Kidney (tissue), 14 donors: ENCODE data around the gene USP9X. TPM values are rescaled to one million over a fixed set of nuclear protein-coding genes. Genes with fewer than 3 reads are reported as not detected.

ENCODE experiments used
- DNase-seq, 5 donors: peaks; one replicate each; pipeline ENCODE4 v3.0.0-alpha.2; 2013 to 2020
- FAIRE-seq: peaks from 2 replicates; lab custom pipeline; 2012; peaks lifted over from hg19 to GRCh38; lab: Jason Lieb, UNC
- H3K27ac ChIP-seq, 2 donors: one replicate each; pipeline ENCODE4 v1.7.0; 2013; ENCODE audit warnings: low read depth in 2 of 2, low read length in 2 of 2, inconsistent platforms in 1 of 2
- H3K27me3 ChIP-seq: one replicate; pipeline ENCODE4 v1.7.1; 2013; ENCODE audit warnings: low read length, inconsistent platforms; ENCODE audit not compliant: control insufficient read depth, insufficient read depth
- H3K36me3 ChIP-seq, 3 donors: one replicate each; pipeline versions ENCODE4 v1.7.0 to v1.7.1; 2013; ENCODE audit warnings: low read length in 3 of 3, control low read depth in 1 of 3, inconsistent platforms in 1 of 3; ENCODE audit not compliant: insufficient read depth in 3 of 3, control insufficient read depth in 2 of 3
- H3K4me1 ChIP-seq, 3 donors: one replicate each; pipeline versions ENCODE4 v1.7.0 to v1.7.1; 2013; ENCODE audit warnings: low read length in 3 of 3, inconsistent platforms in 1 of 3, low read depth in 1 of 3; ENCODE audit not compliant: control insufficient read depth in 2 of 3, insufficient read depth in 2 of 3
- H3K4me3 ChIP-seq, 3 donors: one replicate each; pipeline versions ENCODE4 v1.7.0 to v1.8.1; 2013; ENCODE audit warnings: low read length in 3 of 3, control low read depth in 1 of 3, inconsistent platforms in 1 of 3
- H3K9ac ChIP-seq, 3 donors: one replicate each; pipeline versions ENCODE4 v1.7.0 to v1.7.1; 2013; ENCODE audit warnings: low read length in 3 of 3, control low read depth in 1 of 3, inconsistent platforms in 1 of 3
- H3K9me3 ChIP-seq, 3 donors: one replicate each; pipeline versions ENCODE4 v1.7.0 to v1.7.1; 2013; ENCODE audit warnings: low read length in 3 of 3, control low read depth in 1 of 3, inconsistent platforms in 1 of 3; ENCODE audit not compliant: control insufficient read depth in 2 of 3, insufficient read depth in 1 of 3
- CTCF ChIP-seq: IDR thresholded peaks from 3 replicates; pipeline ENCODE4 v1.5.1; 2012; ENCODE audit warnings: mild to moderate bottlenecking, moderate library complexity, borderline replicate concordance; ENCODE audit not compliant: insufficient read depth; ENCODE audit errors: extremely low read depth
- intact Hi-C: fragments of 100-400 bp; cut with DNase I; formaldehyde crosslinking; loops from one replicate; pipeline ENCODE4 v1.11.1; 2022
- polyA plus RNA-seq: library from polyadenylated mRNA; stranded (reverse); fragments of 350-450 nt; fragmentation: Illumina TruSeq; extraction: RNeasy Lipid Tissue Mini Kit (QIAGEN cat#74804); gene quantifications from one replicate; pipeline ENCODE4 v1.2.3, GENCODE V29; 2014; ENCODE audit warnings: low read depth, low replicate concordance; ENCODE audit not compliant: insufficient read depth
- total RNA-seq: library from RNA; stranded (reverse); fragmentation: NEBNext Ultra II Directional; extraction: Animal tissue kit (Norgen Biotek cat#: 25700); gene quantifications from one replicate; pipeline ENCODE4 v1.2.1, GENCODE V29; 2021
- donor health status: control.
- donor health status: control.
- donor health status: control.
- donor health status: control.
- donor health status: control.
- donor health status: DM: yes; HTN: yes; CAD: no.
- donor health status: Normal renal cell carcinoma (clear cell type).

Gene USP9X
- total and polyA plus RNA-seq, 2 donors from 2014 or later = 12.0 to 86.8 TPM

GRCh38 chrX:41265615-41266014 is 180.4 kb downstream of the USP9X start:
- Histone ChIP-seq H3K9me3 (no peaks in the 10 kb centered on the region), H3K4me3 (peak overlapping the region; percentile 48 to 67 (median 60)), H3K9ac (no peak overlapping the region), H3K27me3 (peaks cover 2% of the 10 kb centered on the region), H3K36me3 (no peaks in the 10 kb centered on the region), H3K4me1 (no peaks in the 10 kb centered on the region), H3K27ac (no peak overlapping the region)
- TF ChIP-seq CTCF = no peak
- FAIRE-seq = no peak
- intact Hi-C loops = no loop called here
- DNase-seq = peak in 1 of 5 donors; percentile 43

GRCh38 chrX:41273638-41274037 is 188.4 kb downstream of the USP9X start:
- Histone ChIP-seq H3K4me1 (peaks cover 0 to 2% (median 0%) of the 10 kb centered on the region in 3 donors), H3K9ac (no peak overlapping the region), H3K27ac (no peak overlapping the region), H3K27me3 (no peaks in the 10 kb centered on the region), H3K4me3 (no peak overlapping the region), H3K36me3 (no peaks in the 10 kb centered on the region), H3K9me3 (no peaks in the 10 kb centered on the region)
- no peak for TF ChIP-seq CTCF
- DNase-seq (no peak), FAIRE-seq (no peak)
- intact Hi-C loops = no loop called here

- H3K4me3 ChIP-seq = peak overlapping the region; percentile 54 to 59 (median 56)
- no peaks in the 10 kb centered on the region for H3K9me3 ChIP-seq
- DNase-seq = peak; percentile 84 to 90 (median 86)
- H3K4me1 ChIP-seq = peaks cover 0 to 2% (median 0%) of the 10 kb centered on the region in 3 donors
- H3K36me3 ChIP-seq = no peaks in the 10 kb centered on the region
- H3K27me3 ChIP-seq = no peaks in the 10 kb centered on the region
- H3K27ac ChIP-seq = peak overlapping the region in 1 of 2 donors; percentile 37
- no peak for FAIRE-seq
- H3K9ac ChIP-seq = peak overlapping the region; percentile 11 to 51 (median 16)
- intact Hi-C loops = no loop called here
- TF ChIP-seq CTCF = no peak
These were observed 190.7 kb downstream of the USP9X start for GRCh38 chrX:41275661-41276609.
